Body of pancreas (tissue), 4 donors: ENCODE data around the gene PDE9A. TPM values are rescaled to one million over a fixed set of nuclear protein-coding genes. Genes with fewer than 3 reads are reported as not detected.

Source experiments
- ATAC-seq: fragments of 150-250 bp; one replicate; pipeline ENCODE4 v1.9.1; 2016
- DNase-seq, 4 donors: peaks; one replicate each; pipeline ENCODE4 v3.0.0-alpha.2; 2019
- H3K27ac ChIP-seq, 4 donors: fragments of 200-600 bp; sonication (generic); 1 replicate in 3 of 4; 2 replicates in 1 of 4; pipeline versions ENCODE4 v1.5.1 to v1.6.1; 2016 to 2019; ENCODE audit warnings: mild to moderate bottlenecking in 1 of 4, mixed read lengths in 1 of 4, moderate library complexity in 1 of 4
- H3K27me3 ChIP-seq, 2 donors: fragments of 200-600 bp; sonication (generic); one replicate each; pipeline ENCODE4 v1.6.0; 2016; ENCODE audit warnings: mild to moderate bottlenecking in 1 of 2
- H3K36me3 ChIP-seq, 2 donors: fragments of 200-600 bp; sonication (generic); replicated peaks in 1 of 2; 2 replicates each; pipeline ENCODE4 v1.5.1; 2016; ENCODE audit warnings: low read depth in 2 of 2; ENCODE audit not compliant: insufficient read depth in 1 of 2
- H3K4me1 ChIP-seq: fragments of 200-600 bp; sonication (generic); one replicate; pipeline ENCODE4 v1.6.0; 2016
- H3K4me3 ChIP-seq, 2 donors: fragments of 200-600 bp; sonication (generic); 1 replicate in 1 of 2; 2 replicates in 1 of 2; pipeline ENCODE4 v1.5.1; 2016 to 2019
- H3K9me3 ChIP-seq, 3 donors: fragments of 200-600 bp; sonication (generic); 1 replicate in 2 of 3; 2 replicates in 1 of 3; pipeline ENCODE4 v1.5.1; 2016
- CTCF ChIP-seq, 7 experiments: fragments of 450-650 bp in 4 of 7; fragments of 200-600 bp in 3 of 7; sonication (generic) in 3 of 7; IDR thresholded peaks; one replicate each; pipeline ENCODE4 v1.5.1; 2016 to 2019; ENCODE audit warnings: antibody characterized with exemption in 7 of 7
- POLR2A ChIP-seq, 3 donors: fragments of 450-650 bp; IDR thresholded peaks; one replicate each; pipeline ENCODE4 v1.6.1; 2016; ENCODE audit warnings: antibody characterized with exemption in 3 of 3, mild to moderate bottlenecking in 2 of 3
- WGBS, 2 donors: methylation state at CpG; one replicate each; pipeline ENCODE4 v1.1.5; 2017; 5-methylcytosine and 5-hydroxymethylcytosine counted together
- intact Hi-C: fragments of 100-400 bp; cut with DNase I; formaldehyde crosslinking; loops from one replicate; pipeline ENCODE4 v1.15.1; 2023
- total RNA-seq, 2 donors: library from RNA; depleted of rRNA; stranded (reverse); fragments of >200 nt; gene quantifications; one replicate each; pipeline ENCODE4 v1.1.0, GENCODE V29; 2016

The PDE9A gene
- total RNA-seq, 2 donors from 2014 or later = 5.2 to 7.9 TPM

- ATAC-seq (no peak), DNase-seq (no peak)
- H3K27ac ChIP-seq = no peak overlapping the region
- no peak overlapping the region for H3K4me3 ChIP-seq
- TF ChIP-seq POLR2A (IDR thresholded peaks at IDR 0.05) (no peak), CTCF (IDR thresholded peaks at IDR 0.05) (no peak)
- no peaks in the 10 kb centered on the region for H3K36me3 ChIP-seq
- H3K27me3 ChIP-seq = no peaks in the 10 kb centered on the region
- intact Hi-C loops = no loop called here
- WGBS, 2 donors = 35 to 42% methylated on average over 8 of the region's 8 CpGs
- no peaks in the 10 kb centered on the region for H3K9me3 ChIP-seq
- H3K4me1 ChIP-seq = peaks cover 14% of the 10 kb centered on the region
Observed at GRCh38 chr21:42780617-42781016, 127.2 kb downstream of the PDE9A start.

DNA sequence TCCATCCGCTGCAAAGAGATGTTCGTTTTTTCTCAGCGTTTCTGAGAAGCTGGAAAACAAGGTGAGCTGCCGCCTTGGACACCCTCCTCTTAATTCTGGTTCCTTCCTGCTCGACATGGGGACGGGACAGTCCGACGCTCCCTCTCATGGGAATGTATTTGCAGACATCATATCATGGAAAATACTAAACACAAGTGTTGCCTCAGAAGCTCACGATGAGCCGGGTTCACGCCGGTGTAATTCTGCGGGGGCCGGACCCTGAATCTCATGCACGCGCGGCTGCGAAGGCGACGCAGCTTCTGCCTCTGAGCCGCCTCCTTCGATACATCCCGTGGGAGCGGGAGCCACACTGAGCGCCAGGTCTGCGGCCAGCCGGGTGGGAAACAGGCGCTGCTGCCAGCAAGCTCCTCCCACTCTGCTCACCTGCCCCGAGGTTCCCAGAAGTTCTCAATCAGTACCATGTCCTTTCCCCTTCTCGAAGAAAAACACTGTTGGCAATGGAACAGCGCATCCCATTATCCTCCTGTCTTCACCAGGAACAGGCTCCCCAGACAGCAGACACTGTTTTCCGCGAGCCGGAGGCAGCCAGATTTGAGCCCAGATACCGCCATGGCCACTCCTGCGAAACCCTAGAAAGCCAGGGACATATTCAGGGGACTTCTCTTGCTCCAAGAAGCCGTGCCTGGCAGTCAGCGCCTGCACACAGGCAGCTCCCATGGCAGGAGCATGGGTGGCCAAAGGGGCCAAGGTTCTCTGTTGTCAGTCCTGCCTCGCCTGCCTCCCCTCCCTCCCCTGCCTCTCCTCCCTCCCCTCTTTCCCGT, 127.9 kb downstream of the PDE9A start:
- ATAC-seq = peak; percentile 54
- no peak overlapping the region for H3K4me3 ChIP-seq
- no peaks in the 10 kb centered on the region for H3K27me3 ChIP-seq
- intact Hi-C loops = no loop called here
- H3K27ac ChIP-seq = peak overlapping the region in 1 of 4 donors; percentile 30
- no peaks in the 10 kb centered on the region for H3K36me3 ChIP-seq
- peaks cover 14% of the 10 kb centered on the region for H3K4me1 ChIP-seq
- WGBS, 2 donors = 6 to 8% methylated on average over 23 to 40 of the region's 40 CpGs
- H3K9me3 ChIP-seq = no peaks in the 10 kb centered on the region
- DNase-seq = peak; percentile 27 to 50 (median 48)
- TF ChIP-seq POLR2A (IDR thresholded peaks at IDR 0.05) (peak in 1 of 3 donors; percentile 19), CTCF (IDR thresholded peaks at IDR 0.05) (peak in 1 of 7 experiments; percentile 16)

GRCh38 chr21:42781971-42782722, 128.7 kb downstream of the PDE9A start:
- H3K4me3 ChIP-seq = no peak overlapping the region
- intact Hi-C loops = no loop called here
- TF ChIP-seq POLR2A (IDR thresholded peaks at IDR 0.05) = no peak
- TF ChIP-seq CTCF (IDR thresholded peaks at IDR 0.05) = no peak
- peaks cover 14% of the 10 kb centered on the region for H3K4me1 ChIP-seq
- DNase-seq = peak in 1 of 4 donors; percentile 9
- H3K9me3 ChIP-seq = no peaks in the 10 kb centered on the region
- WGBS, 2 donors = 69 to 72% methylated on average over 13 to 14 of the region's 14 CpGs
- ATAC-seq = no peak
- no peak overlapping the region for H3K27ac ChIP-seq
- H3K27me3 ChIP-seq = no peaks in the 10 kb centered on the region
- no peaks in the 10 kb centered on the region for H3K36me3 ChIP-seq

DNA sequence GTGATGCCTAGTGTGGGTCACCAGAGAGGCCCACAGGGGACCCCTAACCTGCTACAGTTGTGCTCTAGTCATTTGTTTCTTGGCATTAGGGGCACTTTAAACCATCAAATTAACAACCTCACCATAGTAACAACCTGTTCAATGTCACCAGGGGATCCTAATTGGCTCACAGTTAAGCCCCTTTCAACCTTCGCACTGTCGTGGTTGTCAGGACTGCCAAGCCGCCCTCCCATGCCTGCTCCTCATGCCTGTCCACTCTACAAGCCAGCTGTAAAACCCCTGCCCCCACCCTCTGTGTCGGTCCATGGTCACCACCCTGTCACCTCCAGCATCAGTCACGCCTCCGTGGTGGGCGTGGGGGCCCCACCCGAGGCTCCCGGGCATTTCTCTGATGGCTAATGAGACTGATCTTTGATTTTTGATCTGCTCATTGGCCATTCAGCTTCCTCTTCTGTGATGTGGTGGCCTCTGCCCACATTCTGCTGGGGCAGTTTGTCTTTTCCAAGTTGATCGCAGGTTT, 129.4 kb downstream of the PDE9A start:
- Histone ChIP-seq H3K9me3 (no peaks in the 10 kb centered on the region), H3K27me3 (no peaks in the 10 kb centered on the region), H3K4me1 (peaks cover 14% of the 10 kb centered on the region), H3K4me3 (no peak overlapping the region), H3K36me3 (no peaks in the 10 kb centered on the region), H3K27ac (no peak overlapping the region)
- ATAC-seq (no peak), DNase-seq (no peak)
- WGBS, 2 donors = 67 to 78% methylated on average over 10 of the region's 10 CpGs
- TF ChIP-seq POLR2A (IDR thresholded peaks at IDR 0.05) = no peak
- no peak for TF ChIP-seq CTCF (IDR thresholded peaks at IDR 0.05)
- intact Hi-C loops = no loop called here
